ENCODE measurements around the gene KRTAP9-2. TPM values are rescaled to one million over a fixed set of nuclear protein-coding genes. Genes with fewer than 3 reads are reported as not detected.
"Not testable (repeated sequence)": the region's sequence is repeated elsewhere in the genome, so short reads cannot be mapped to it uniquely, and the experiment has no call there.

KRTAP9-2 gene, protein sequence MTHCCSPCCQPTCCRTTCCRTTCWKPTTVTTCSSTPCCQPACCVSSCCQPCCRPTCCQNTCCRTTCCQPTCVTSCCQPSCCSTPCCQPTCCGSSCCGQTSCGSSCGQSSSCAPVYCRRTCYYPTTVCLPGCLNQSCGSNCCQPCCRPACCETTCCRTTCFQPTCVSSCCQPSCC
- not detected for total RNA-seq
- not detected for polyA plus RNA-seq

DNA sequence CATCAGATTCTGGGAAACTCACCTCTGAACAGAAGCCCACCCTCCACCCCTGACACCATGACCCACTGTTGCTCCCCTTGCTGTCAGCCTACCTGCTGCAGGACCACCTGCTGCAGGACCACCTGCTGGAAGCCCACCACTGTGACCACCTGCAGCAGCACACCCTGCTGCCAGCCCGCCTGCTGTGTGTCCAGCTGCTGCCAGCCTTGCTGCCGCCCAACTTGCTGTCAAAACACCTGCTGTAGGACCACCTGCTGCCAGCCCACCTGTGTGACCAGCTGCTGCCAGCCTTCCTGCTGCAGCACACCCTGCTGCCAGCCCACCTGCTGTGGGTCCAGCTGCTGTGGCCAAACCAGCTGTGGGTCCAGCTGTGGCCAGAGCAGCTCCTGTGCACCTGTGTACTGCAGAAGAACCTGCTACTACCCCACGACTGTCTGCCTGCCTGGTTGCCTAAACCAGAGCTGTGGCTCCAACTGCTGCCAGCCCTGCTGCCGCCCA is at the start of gene KRTAP9-2:
KRTAP9-2 (plus strand) TSS at position 51 of the 498 bp plus-strand sequence; CDS start at position 58, 7 bp downstream.
- H3K4me1 ChIP-seq (ENCODE audit: insufficient read depth); H3K4me3 ChIP-seq (ENCODE audit: low read depth, low read length); H3K36me3 ChIP-seq (ENCODE audit: insufficient read depth); DNase-seq (ENCODE audit: extremely low spot score); H3K27ac ChIP-seq (ENCODE audit: low read depth): not testable (repeated sequence)
- WGBS, result 81% methylated on average over 3 of the region's 4 CpGs

DNA sequence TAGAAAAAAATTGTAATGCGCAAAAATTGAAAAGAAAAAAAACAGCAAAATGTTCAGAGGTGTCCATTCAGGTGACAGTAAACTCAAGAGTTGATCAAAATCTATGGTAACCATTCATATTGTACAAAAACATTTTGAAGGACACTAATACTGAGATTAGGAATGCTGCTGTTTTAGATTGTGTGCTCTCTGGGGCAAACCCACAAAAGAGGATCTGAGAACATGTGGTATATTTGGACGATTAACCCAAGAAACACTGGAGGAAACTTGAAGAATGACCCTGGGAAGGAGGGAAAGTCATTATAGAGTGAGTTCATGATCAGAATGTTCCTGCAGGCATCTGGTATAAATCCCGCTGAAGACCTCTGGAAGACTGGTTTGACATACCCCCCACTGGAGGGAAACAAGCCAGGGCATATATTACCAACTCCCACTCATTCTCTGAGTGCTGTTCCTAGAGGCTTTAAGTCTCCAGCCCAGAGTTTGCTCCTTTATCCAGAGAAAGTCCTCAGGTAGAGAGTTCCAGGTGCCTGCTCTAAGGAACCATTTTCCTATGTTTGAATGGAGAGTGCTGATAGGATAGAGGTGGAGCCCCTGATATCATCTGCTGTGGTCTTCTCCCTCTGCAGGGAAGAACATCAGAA is 49.6 kb upstream of the KRTAP9-2 start:
- no peak for DNase-seq (ENCODE audit: extremely low spot score)
- H3K4me1 ChIP-seq (ENCODE audit: insufficient read depth), result no peaks in the 10 kb centered on the region
- WGBS, result 81% methylated on average over 3 of the region's 3 CpGs
- no peak overlapping the region for H3K4me3 ChIP-seq (ENCODE audit: low read depth, low read length)
- H3K27ac ChIP-seq (ENCODE audit: low read depth), result no peak overlapping the region
- no peaks in the 10 kb centered on the region for H3K36me3 ChIP-seq (ENCODE audit: insufficient read depth)

DNA sequence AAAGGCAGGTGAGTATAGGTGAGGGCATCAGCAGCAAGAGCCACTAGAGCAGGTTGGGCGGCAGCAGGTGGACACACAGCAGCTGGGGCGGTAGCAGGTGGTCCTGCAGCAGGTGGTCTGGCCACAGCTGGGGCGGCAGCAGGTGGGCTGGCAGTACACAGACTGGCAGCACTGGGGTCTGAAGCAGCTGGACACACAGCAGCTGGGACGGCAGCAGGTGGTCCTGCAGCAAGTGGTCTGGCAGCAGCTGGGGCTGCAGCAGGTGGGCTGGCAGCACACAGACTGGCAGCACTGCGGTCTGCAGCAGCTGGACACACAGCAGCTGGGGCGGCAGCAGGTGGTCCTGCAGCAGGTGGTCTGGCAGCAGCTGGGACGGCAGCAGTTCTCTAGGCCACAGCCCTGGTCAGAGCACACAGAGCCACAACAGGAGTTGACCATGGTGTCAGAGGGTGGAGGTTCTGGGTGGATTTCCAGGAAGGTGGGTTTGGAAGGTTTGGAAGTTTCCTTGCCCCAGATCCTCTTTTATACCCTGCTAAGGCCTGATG is 48.6 kb upstream of the KRTAP9-2 start, which contains the start of gene KRTAP4-2:
KRTAP4-2 (minus strand) TSS at position 495 of the 545 bp plus-strand sequence; CDS start at position 438, 57 bp downstream.
- Histone ChIP-seq H3K36me3 (ENCODE audit: insufficient read depth) (no peaks in the 10 kb centered on the region), H3K4me3 (ENCODE audit: low read depth, low read length) (no peak within 1 kb of the TSS), H3K27ac (ENCODE audit: low read depth) (no peak within 1 kb of the TSS), H3K4me1 (ENCODE audit: insufficient read depth) (no peaks in the 10 kb centered on the region)
- DNase-seq (ENCODE audit: extremely low spot score), result no peak
- 88% methylated on average over 7 of the region's 7 CpGs for WGBS

DNA sequence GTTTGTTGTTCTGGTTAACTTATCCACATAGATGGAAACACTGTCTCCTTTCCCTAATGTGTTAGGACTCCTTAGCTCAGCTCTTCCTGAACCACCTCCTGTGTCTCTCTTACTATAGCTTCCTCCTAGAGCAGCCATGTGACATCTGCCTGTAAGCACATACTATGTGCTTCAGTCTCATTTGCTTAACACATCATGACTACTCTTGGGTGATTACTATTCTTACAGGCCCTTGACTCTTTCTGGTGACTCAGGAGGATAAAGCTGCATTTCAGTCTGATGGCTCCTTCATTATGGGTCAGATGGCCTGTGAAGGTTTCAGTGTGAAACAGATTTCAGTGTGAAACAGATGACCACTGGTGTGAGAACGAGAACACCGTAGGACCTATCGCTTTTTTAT is 48.1 kb upstream of the KRTAP9-2 start:
- H3K4me3 ChIP-seq (ENCODE audit: low read depth, low read length), result no peak overlapping the region
- no peaks in the 10 kb centered on the region for H3K4me1 ChIP-seq (ENCODE audit: insufficient read depth)
- H3K36me3 ChIP-seq (ENCODE audit: insufficient read depth), result no peaks in the 10 kb centered on the region
- DNase-seq (ENCODE audit: extremely low spot score), result no peak
- 94% methylated on average over 3 of the region's 3 CpGs for WGBS
- H3K27ac ChIP-seq (ENCODE audit: low read depth), result no peak overlapping the region

DNA sequence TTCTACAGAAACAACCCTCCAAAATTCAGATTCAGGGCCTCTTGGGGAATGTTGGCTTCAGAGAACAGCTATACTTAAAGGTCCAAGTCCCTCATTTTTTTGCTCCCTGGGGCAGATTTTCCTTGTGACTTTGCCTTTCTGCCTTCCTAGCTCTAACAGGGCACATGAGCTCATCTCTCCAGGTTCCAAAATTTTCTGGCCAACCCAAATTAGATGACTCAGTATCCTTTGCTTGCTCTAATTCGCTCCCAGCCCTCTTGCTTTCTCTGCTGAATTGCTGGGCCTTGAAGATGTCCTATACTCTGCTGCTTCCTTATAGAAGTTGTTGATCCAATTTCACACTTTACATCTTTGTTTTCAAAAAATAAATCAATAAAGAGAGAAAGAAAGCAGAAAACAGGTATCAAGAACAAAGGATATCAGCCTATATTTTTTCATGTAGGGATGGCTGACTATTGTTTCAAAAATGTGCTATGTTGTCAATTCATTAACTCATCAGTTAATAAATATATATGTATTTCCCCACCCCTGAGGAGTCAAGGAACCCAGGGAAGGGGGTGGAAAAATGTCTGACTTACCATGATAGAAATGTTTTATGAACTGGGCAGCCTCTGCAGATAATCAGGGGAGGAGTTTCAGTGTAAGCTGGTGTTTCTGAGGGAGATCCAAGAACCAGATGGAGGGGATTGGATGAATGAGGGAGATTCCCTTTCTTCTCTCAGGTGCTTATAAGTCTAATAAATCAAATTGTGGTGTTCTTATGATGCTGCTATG is 47.4 kb upstream of the KRTAP9-2 start:
- WGBS, result 82% methylated on average over 1 of the region's 1 CpG
- H3K36me3 ChIP-seq (ENCODE audit: insufficient read depth), result no peaks in the 10 kb centered on the region
- no peak for DNase-seq (ENCODE audit: extremely low spot score)
- H3K4me3 ChIP-seq (ENCODE audit: low read depth, low read length), result no peak overlapping the region
- no peaks in the 10 kb centered on the region for H3K4me1 ChIP-seq (ENCODE audit: insufficient read depth)
- H3K27ac ChIP-seq (ENCODE audit: low read depth), result no peak overlapping the region

DNA sequence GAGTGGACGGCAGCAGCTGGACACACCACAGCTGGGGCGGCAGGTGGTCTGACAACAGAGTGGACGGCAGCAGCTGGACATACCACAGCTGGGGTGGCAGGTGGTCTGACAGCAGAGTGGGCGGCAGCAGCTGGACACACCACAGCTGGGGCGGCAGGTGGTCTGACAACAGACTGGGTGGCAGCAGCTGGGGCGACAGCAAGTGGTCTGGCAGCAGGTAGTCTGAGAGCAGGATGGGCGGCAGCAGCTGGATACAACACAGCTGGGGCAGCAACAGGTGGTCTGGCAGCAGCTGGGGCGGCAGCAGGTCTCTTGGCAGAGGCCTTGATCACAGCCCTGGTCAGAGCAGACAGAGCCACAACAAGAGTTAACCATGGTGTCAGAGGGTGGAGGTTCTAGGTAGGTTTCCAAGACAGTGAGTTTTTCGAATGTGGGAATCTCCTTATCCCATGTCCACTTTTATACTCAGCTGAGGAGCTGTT is 41.9 kb upstream of the KRTAP9-2 start, which contains the start of gene KRTAP4-1:
KRTAP4-1 (minus strand) TSS at position 432 of the 482 bp plus-strand sequence; CDS start at position 375, 57 bp downstream.
- no peak for DNase-seq (ENCODE audit: extremely low spot score)
- H3K4me1 ChIP-seq (ENCODE audit: insufficient read depth), result no peaks in the 10 kb centered on the region
- no peak within 1 kb of the TSS for H3K4me3 ChIP-seq (ENCODE audit: low read depth, low read length)
- WGBS, result 55% methylated on average over 9 of the region's 9 CpGs
- no peak within 1 kb of the TSS for H3K27ac ChIP-seq (ENCODE audit: low read depth)
- no peaks in the 10 kb centered on the region for H3K36me3 ChIP-seq (ENCODE audit: insufficient read depth)

DNA sequence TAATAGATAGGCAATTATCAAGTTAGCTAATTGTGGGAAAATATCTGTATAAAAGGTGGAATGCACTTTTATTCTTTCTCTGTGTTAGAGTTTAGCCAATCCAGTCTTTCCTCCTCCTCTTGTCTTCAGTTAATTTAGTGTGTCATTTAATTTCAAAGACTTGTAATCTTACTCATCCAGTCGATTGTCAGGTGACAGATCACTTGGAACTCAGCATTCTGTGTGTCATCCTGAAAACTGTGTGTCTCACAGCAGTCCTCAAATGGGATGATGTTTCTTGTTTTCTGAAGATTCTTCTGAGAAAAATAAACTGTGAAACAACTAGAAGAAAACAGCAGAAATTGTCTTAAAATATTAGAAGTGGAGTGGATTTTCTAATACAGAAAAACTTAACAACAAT is 41.4 kb upstream of the KRTAP9-2 start:
- Histone ChIP-seq H3K27ac (ENCODE audit: low read depth) (no peak overlapping the region), H3K4me1 (ENCODE audit: insufficient read depth) (no peaks in the 10 kb centered on the region), H3K36me3 (ENCODE audit: insufficient read depth) (no peaks in the 10 kb centered on the region), H3K4me3 (ENCODE audit: low read depth, low read length) (no peak overlapping the region)
- 57% methylated on average over 1 of the region's 1 CpG for WGBS
- no peak for DNase-seq (ENCODE audit: extremely low spot score)

DNA sequence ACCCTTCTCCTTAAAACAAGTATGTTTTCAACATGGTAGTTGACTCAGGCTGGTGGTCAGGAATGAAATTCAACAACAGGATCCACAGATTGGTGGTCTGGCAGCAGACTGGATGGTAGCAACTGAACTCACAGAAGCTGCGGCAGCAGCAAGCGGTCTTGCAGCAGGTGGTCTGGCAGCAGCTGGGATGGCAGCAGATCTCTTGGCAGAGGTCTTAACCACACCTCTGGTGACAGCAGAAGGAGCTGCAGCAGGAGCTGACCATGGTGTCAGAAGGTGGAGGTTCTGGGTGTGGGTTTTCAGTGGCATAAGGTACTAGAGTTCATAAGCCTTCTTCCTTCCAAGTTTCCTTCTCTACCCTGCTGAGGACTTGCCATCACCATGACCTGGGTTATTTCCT is 39.6 kb upstream of the KRTAP9-2 start:
- no peaks in the 10 kb centered on the region for H3K4me1 ChIP-seq (ENCODE audit: insufficient read depth)
- DNase-seq (ENCODE audit: extremely low spot score), result no peak
- no peaks in the 10 kb centered on the region for H3K36me3 ChIP-seq (ENCODE audit: insufficient read depth)
- H3K27ac ChIP-seq (ENCODE audit: low read depth), result no peak overlapping the region
- H3K4me3 ChIP-seq (ENCODE audit: low read depth, low read length), result no peak overlapping the region
- 81% methylated on average over 2 of the region's 2 CpGs for WGBS

DNA sequence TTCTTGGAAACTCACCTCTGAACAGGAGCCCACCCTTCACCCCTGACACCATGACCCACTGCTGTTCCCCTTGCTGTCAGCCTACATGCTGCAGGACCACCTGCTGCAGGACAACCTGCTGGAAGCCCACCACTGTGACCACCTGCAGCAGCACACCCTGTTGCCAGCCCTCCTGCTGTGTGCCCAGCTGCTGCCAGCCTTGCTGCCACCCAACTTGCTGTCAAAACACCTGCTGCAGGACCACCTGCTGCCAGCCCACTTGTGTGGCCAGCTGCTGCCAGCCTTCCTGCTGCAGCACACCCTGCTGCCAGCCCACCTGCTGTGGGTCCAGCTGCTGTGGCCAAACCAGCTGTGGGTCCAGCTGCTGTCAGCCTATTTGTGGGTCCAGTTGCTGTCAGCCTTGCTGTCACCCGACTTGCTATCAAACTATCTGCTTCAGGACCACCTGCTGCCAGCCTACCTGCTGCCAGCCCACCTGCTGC is 36.6 kb upstream of the KRTAP9-2 start, which contains the start of gene KRTAP9-1:
KRTAP9-1 (plus strand) TSS at position 51 of the 482 bp plus-strand sequence; CDS start at position 51, 0 bp downstream.
- not testable (repeated sequence) for H3K4me1 ChIP-seq (ENCODE audit: insufficient read depth); H3K27ac ChIP-seq (ENCODE audit: low read depth); DNase-seq (ENCODE audit: extremely low spot score); H3K4me3 ChIP-seq (ENCODE audit: low read depth, low read length); H3K36me3 ChIP-seq (ENCODE audit: insufficient read depth)
- 64% methylated on average over 1 of the region's 1 CpG for WGBS

DNA sequence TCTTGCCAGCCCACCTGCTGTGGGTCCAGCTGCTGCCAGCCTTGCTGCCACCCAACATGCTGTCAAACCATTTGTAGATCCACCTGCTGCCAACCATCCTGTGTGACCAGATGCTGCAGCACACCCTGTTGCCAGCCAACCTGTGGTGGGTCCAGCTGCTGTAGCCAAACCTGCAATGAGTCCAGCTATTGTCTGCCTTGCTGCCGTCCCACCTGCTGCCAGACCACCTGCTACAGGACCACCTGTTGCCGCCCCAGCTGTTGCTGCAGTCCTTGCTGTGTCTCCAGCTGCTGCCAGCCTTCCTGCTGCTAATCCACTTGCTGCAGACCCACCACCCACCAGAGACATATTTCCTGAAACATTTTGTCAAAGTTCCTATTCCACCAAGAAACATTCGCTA is 36.1 kb upstream of the KRTAP9-2 start:
- WGBS, result 90% methylated on average over 3 of the region's 3 CpGs
- H3K4me3 ChIP-seq (ENCODE audit: low read depth, low read length), result no peak overlapping the region
- no peak overlapping the region for H3K27ac ChIP-seq (ENCODE audit: low read depth)
- no peaks in the 10 kb centered on the region for H3K36me3 ChIP-seq (ENCODE audit: insufficient read depth)
- H3K4me1 ChIP-seq (ENCODE audit: insufficient read depth), result no peaks in the 10 kb centered on the region
- no peak for DNase-seq (ENCODE audit: extremely low spot score)

DNA sequence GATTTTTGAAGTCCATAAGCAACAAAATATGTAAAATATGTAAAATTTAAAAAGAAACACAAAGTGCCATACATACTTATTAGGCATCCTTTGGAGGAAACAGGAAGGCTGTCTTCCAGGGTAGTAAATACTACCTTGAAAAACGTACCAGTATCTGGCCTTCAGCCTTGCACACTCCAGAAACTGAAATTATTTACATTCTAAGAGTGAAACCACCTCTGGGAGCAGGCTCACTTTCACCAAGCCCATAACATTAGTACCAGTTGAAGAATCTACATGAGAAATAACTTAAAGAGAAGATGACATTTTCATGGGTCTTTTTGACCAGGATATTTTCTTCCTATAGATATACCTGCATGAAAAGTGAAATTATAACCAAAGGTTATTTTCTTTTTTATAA is 30.4 kb upstream of the KRTAP9-2 start:
- WGBS, result 32% methylated on average over 1 of the region's 1 CpG
- Histone ChIP-seq H3K27ac (ENCODE audit: low read depth) (no peak overlapping the region), H3K4me3 (ENCODE audit: low read depth, low read length) (no peak overlapping the region), H3K36me3 (ENCODE audit: insufficient read depth) (no peaks in the 10 kb centered on the region), H3K4me1 (ENCODE audit: insufficient read depth) (no peaks in the 10 kb centered on the region)
- DNase-seq (ENCODE audit: extremely low spot score), result no peak

DNA sequence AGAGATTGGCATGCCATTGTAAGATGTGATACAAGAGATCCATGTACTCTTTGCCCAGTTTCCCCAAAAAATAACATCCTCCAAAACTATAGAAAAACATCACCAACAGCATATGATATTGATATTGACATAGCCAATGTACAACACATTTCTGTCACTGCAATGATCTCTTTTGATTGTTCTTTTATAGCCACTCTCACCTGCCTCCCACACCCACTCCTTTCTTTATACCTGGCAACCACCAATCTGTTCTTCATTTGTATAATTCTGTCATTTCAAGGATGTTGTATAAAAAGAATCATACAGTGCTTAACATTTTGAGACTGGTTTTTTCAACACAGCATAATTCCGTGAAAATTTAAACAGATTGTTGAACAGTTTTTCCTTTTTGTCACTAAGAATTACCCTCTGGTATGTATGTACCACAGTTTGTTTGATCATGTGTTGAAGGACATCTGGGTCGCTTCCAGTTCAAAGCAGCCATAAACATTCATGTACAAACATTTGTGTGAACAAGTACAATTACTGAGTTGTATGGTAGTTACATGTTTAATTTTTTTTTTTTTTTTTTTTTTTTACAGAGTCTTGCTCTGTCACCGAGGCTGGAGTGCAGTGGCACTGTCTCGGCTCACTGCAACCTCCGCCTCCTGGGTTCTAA is 26.9 kb upstream of the KRTAP9-2 start:
- WGBS, result 59% methylated on average over 5 of the region's 5 CpGs
- H3K36me3 ChIP-seq (ENCODE audit: insufficient read depth), result no peaks in the 10 kb centered on the region
- no peak overlapping the region for H3K4me3 ChIP-seq (ENCODE audit: low read depth, low read length)
- DNase-seq (ENCODE audit: extremely low spot score), result no peak
- no peak overlapping the region for H3K27ac ChIP-seq (ENCODE audit: low read depth)
- H3K4me1 ChIP-seq (ENCODE audit: insufficient read depth), result no peaks in the 10 kb centered on the region
